T-cell (primary cell): ENCODE data around the gene ENDOG. TPM values are rescaled to one million over a fixed set of nuclear protein-coding genes. Genes with fewer than 3 reads are reported as not detected.
A peak's percentile ranks its signal among the peaks of the same experiment; 100 is the strongest.
"Not testable (repeated sequence)": the region's sequence is repeated elsewhere in the genome, so short reads cannot be mapped to it uniquely, and the experiment has no call there.

Source experiments
- ATAC-seq, 4 experiments: fragments of 200-7000 bp in 3 of 4; fragments of 150-1000 bp in 1 of 4; cut with Tn5 transposase; replicated peaks in 1 of 4; 1 replicate in 3 of 4; 2 replicates in 1 of 4; pipeline ENCODE4 v1.10.0; 2021; ENCODE audit warnings: moderate library complexity in 3 of 4, mild to moderate bottlenecking in 2 of 4, moderate number of reproducible peaks in 1 of 4
- CTCF ChIA-PET, 2 donors: fragments of 300-600 bp; sonication (Branson Sonifier 250); formaldehyde crosslinking; loops; one replicate each; lab custom pipeline; 2022; ENCODE audit warnings: antibody characterized with exemption in 2 of 2; lab: Charles Lee
- POLR2A ChIA-PET, 2 donors: fragments of 300-600 bp; sonication (Branson Sonifier 250); formaldehyde crosslinking; loops; one replicate each; lab custom pipeline; 2022; ENCODE audit warnings: antibody characterized with exemption in 2 of 2; lab: Charles Lee
- DNase-seq, 35 experiments: peaks; one replicate each; pipeline versions ENCODE4 v3.0.0 to v3.0.0-alpha.2; 2013 to 2023
- H3K27ac ChIP-seq: one replicate; pipeline ENCODE4 v1.5.1; 2013; ENCODE audit warnings: low read length
- H3K27me3 ChIP-seq, 2 experiments: replicated peaks in 1 of 2; 1 replicate in 1 of 2; 2 replicates in 1 of 2; pipeline versions ENCODE4 v1.6.1 to v1.7.0; 2013; ENCODE audit warnings: low read length in 1 of 2, mixed read lengths in 1 of 2; ENCODE audit not compliant: control insufficient read depth in 2 of 2, insufficient read depth in 2 of 2; ENCODE audit errors: extremely low read depth in 1 of 2
- H3K36me3 ChIP-seq, 2 donors: 1 replicate in 1 of 2; 2 replicates in 1 of 2; pipeline versions ENCODE4 v1.6.1 to v1.7.0; 2013; ENCODE audit warnings: low read length in 1 of 2; ENCODE audit not compliant: control insufficient read depth in 2 of 2, insufficient read depth in 1 of 2; ENCODE audit errors: extremely low read depth in 1 of 2
- H3K4me1 ChIP-seq, 2 experiments: 1 replicate in 1 of 2; 2 replicates in 1 of 2; pipeline versions ENCODE4 v1.6.1 to v1.7.0; 2013; ENCODE audit warnings: low read length in 2 of 2, mixed read lengths in 1 of 2; ENCODE audit not compliant: insufficient read depth in 2 of 2, control insufficient read depth in 1 of 2; ENCODE audit errors: extremely low read depth in 1 of 2
- H3K4me3 ChIP-seq, 2 donors: 1 replicate in 1 of 2; 2 replicates in 1 of 2; pipeline versions ENCODE4 v1.5.1 to v1.7.0; 2013; ENCODE audit warnings: mild to moderate bottlenecking in 2 of 2, low read length in 1 of 2, moderate library complexity in 1 of 2; ENCODE audit not compliant: control insufficient read depth in 1 of 2; ENCODE audit errors: extremely low read depth in 1 of 2
- H3K9me3 ChIP-seq: 2 replicates; pipeline ENCODE4 v1.7.0; 2013
- H3K27ac Mint-ChIP-seq, 2 donors: one replicate each; pipeline ENCODE4 v1.8.0; 2020 to 2021; ENCODE audit warnings: mild to moderate bottlenecking in 2 of 2, mixed read lengths in 2 of 2
- H3K27me3 Mint-ChIP-seq, 2 donors: one replicate each; pipeline ENCODE4 v1.8.0; 2021 to 2022; ENCODE audit warnings: mixed read lengths in 2 of 2
- H3K36me3 Mint-ChIP-seq: one replicate; pipeline ENCODE4 v1.8.0; 2021; ENCODE audit warnings: mixed read lengths
- H3K4me1 Mint-ChIP-seq, 3 donors: one replicate each; pipeline ENCODE4 v1.8.0; 2020 to 2022; ENCODE audit warnings: mixed read lengths in 3 of 3, mild to moderate bottlenecking in 1 of 3
- H3K4me3 Mint-ChIP-seq, 3 donors: one replicate each; pipeline ENCODE4 v1.8.0; 2020 to 2022; ENCODE audit warnings: mild to moderate bottlenecking in 3 of 3, mixed read lengths in 3 of 3, moderate library complexity in 3 of 3
- H3K9me3 Mint-ChIP-seq, 3 donors: one replicate each; pipeline ENCODE4 v1.8.0; 2020 to 2022; ENCODE audit warnings: mixed read lengths in 3 of 3
- WGBS: methylation state at CpG from one replicate; pipeline ENCODE4 v1.1.5; 2013; ENCODE audit warnings: missing lambda C conversion rate; ENCODE audit not compliant: insufficient coverage; 5-methylcytosine and 5-hydroxymethylcytosine counted together
- total RNA-seq, 35 experiments: library from RNA in 6 of 35; stranded (reverse) in 6 of 35; fragments of 120-200 nt in 1 of 35; gene quantifications; one replicate each; pipeline versions ENCODE4 v1.2.1 to v1.2.4 and lab custom pipeline; 2013 to 2026

Gene ENDOG
- total RNA-seq, 5 donors from 2014 or later (not counting 1 experiment from before 2014, with no cell fraction given), result 11.3 to 31.1 (median 25.1) TPM

DNA sequence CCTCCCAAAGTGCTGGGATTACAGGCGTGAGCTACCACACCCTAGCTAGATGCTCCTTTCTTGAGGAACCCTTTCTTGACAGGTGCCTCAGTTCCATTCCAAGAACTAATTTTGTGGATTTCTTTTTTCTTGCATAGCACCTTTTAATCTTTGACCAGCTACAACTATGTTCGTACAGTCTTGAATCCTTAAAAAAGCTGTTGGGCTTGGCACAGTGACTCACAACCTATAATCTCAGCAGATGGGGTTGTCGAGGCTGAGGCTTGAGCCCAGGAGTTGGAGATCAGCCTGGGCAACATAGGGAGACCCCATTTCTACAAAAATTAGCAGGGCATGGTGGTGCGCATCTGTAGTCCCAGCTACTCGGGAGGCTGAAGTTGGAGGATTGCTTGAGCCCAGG lies 45.3 kb upstream of the ENDOG start:
- Mint-ChIP-seq H3K27ac (peak overlapping the region in 1 of 2 donors; percentile 11), H3K9me3 (no peaks in the 10 kb centered on the region), H3K27me3 (no peaks in the 10 kb centered on the region), H3K36me3 (no peaks in the 10 kb centered on the region), H3K4me1 (peaks cover 27 to 32% (median 29%) of the 10 kb centered on the region in 3 donors), H3K4me3 (peak overlapping the region; percentile 77 to 97 (median 79))
- WGBS, result 100% methylated on average over 1 of the region's 5 CpGs
- Histone ChIP-seq H3K36me3 (peaks cover 0 to 1% of the 10 kb centered on the region in 2 donors), H3K4me3 (no peak overlapping the region), H3K27me3 (no peaks in the 10 kb centered on the region), H3K4me1 (peaks cover 0 to 29% of the 10 kb centered on the region in 2 experiments), H3K27ac (no peak overlapping the region), H3K9me3 (no peaks in the 10 kb centered on the region)
- POLR2A ChIA-PET, result interaction anchor here (0.6 to 0.8 kb wide), 3 partner anchors 9 to 26 kb away, joined by 4 to 6 read pairs (median 5); no protein-coding TSS in a partner anchor
- CTCF ChIA-PET, result interaction anchor here in 1 of 2 donors (0.5 kb wide), 1 partner anchor 13 kb away, joined by 9 read pairs; no protein-coding TSS in a partner anchor
- ATAC-seq, result no peak
- no peak for DNase-seq

DNA sequence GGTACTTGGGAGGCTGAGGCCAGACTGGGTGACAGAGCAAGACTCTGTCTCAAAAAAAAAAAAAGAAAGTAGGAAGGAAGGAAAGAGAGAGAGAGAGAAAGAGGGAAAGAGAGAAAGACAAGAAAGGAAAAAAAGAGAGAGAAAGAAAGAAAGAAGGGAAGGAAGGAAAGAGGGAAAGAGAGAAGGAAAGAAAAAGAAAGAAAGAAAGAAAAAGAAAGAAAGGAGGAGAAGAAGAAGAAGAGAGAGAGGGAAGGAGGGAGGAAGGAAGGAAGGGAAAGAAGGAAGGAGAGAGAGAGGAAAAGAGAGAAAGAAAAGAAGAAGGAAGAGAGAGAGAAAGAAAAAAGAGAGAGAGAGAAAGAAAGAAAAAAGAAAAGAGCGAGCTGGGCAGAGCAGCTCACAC lies 43.5 kb upstream of the ENDOG start:
- Histone ChIP-seq H3K27ac (no peak overlapping the region), H3K4me1 (peaks cover 0 to 22% of the 10 kb centered on the region in 2 experiments), H3K9me3 (no peaks in the 10 kb centered on the region), H3K27me3 (no peaks in the 10 kb centered on the region), H3K36me3 (no peaks in the 10 kb centered on the region), H3K4me3 (no peak overlapping the region)
- Mint-ChIP-seq H3K4me1 (peaks cover 15 to 17% (median 15%) of the 10 kb centered on the region in 3 donors), H3K9me3 (no peaks in the 10 kb centered on the region), H3K27me3 (no peaks in the 10 kb centered on the region), H3K4me3 (no peak overlapping the region), H3K36me3 (no peaks in the 10 kb centered on the region), H3K27ac (no peak overlapping the region)
- ATAC-seq, result no peak
- no peak for DNase-seq
- POLR2A ChIA-PET, result no interaction called here
- no CpG with 5 or more reads among the region's 1 CpG for WGBS
- CTCF ChIA-PET, result interaction anchor here in 1 of 2 donors (0.7 kb wide), 1 partner anchor 52 kb away, joined by 3 read pairs; no protein-coding TSS in a partner anchor

DNA sequence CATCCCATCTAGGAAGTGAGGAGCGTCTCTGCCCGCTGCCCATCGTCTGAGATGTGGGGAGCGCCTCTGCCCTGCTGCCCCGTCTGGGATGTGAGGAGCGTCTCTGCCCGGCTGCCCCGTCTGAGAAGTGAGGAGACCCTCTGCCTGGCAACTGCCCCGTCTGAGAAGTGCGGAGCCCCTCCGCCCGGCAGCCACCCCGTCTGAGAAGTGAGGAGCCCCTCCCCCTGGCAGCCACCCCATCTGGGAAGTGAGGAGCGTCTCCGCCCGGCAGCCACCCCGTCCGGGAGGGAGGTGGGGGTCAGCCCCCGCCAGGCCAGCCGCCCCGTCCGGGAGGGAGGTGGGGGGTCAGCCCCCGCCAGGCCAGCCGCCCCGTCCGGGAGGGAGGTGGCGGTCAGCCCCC lies 38.2 kb upstream of the ENDOG start:
- H3K4me3 Mint-ChIP-seq, H3K27ac ChIP-seq, ATAC-seq, POLR2A ChIA-PET, H3K36me3 Mint-ChIP-seq, H3K27ac Mint-ChIP-seq, H3K4me1 Mint-ChIP-seq, DNase-seq, H3K36me3 ChIP-seq, CTCF ChIA-PET, H3K9me3 Mint-ChIP-seq, H3K9me3 ChIP-seq, H3K27me3 Mint-ChIP-seq, H3K27me3 ChIP-seq, H3K4me3 ChIP-seq, H3K4me1 ChIP-seq: not testable (repeated sequence)
- 96% methylated on average over 4 of the region's 27 CpGs for WGBS

DNA sequence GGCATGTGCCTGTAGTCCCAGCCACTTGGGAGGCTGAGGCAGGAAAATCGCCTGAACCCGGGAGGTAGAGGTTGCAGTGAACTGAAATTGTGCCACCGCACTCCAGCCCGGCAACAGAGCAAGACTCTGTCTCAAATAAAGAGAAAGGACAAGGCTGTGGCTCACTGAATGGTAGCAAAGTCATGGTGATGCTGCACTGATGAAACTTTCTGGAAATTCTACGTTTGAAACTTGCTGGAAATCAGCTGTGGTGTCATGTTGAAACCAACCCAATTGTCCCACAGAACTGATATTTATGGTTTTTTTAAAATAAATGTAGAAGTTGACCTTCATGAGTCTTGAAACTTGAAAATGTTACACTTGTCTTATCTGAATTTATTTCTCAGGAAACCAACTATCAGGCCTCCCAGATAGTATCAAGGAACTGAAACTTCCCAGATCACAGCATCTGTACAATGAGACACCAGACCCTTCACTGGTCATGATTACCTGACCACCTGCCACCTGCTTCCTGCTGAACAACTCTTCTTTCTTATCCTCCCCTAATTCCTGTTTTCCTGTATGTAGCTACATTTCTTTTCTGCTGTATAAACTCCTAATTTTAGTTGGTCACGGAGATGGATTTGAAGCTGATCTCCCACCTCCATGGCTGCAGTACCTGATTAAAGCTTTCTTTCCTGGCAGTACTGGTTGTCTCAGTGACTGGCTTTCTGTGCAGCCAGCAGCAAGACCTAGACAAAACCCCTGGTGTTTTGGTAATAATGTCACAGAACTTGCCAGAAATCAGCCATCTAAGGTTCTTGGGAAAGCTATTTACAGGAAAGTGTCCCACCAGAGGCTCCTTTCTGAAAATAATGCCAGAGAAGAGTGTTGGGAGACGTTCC lies 36.9 kb upstream of the ENDOG start:
- ATAC-seq (no peak), DNase-seq (no peak)
- Mint-ChIP-seq H3K36me3 (peaks cover 3% of the 10 kb centered on the region), H3K4me3 (no peak overlapping the region), H3K4me1 (peaks cover 0 to under 1% (median 0%) of the 10 kb centered on the region in 3 donors), H3K27ac (no peak overlapping the region), H3K27me3 (no peaks in the 10 kb centered on the region), H3K9me3 (peaks cover 0 to 4% (median 2%) of the 10 kb centered on the region in 3 donors)
- Histone ChIP-seq H3K36me3 (no peaks in the 10 kb centered on the region), H3K4me3 (no peak overlapping the region), H3K9me3 (no peaks in the 10 kb centered on the region), H3K27ac (no peak overlapping the region), H3K4me1 (peaks cover 0 to 5% of the 10 kb centered on the region in 2 experiments), H3K27me3 (no peaks in the 10 kb centered on the region)
- ChIA-PET POLR2A (no interaction called here), CTCF (interaction anchor here in 1 of 2 donors (1.1 kb wide), 1 partner anchor 36 kb away, joined by 3 read pairs; no protein-coding TSS in a partner anchor)
- 90% methylated on average over 5 of the region's 7 CpGs for WGBS

DNA sequence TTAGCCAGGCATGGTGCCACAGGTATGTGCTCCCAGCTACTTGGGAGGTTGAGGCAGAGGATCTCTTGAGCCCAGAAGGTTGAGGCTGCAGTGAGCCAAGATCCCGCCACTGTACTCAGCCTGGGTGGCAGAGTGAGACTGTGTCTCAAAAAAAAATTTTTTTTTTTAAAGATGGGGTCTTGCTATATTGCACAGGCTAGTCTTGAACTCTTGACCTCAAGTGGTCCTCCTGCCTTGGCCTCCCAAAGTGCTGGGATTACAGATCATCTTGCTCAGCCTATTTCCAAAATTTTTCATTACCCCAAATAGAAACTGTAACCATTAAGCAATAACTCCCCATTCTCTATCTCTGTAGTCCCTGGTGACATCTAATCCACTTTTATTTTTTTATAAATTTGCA lies 35.6 kb upstream of the ENDOG start:
- H3K36me3 Mint-ChIP-seq, result peaks cover 3% of the 10 kb centered on the region
- Histone ChIP-seq H3K4me3 (no peak overlapping the region), H3K4me1 (peaks cover 3 to 14% of the 10 kb centered on the region in 2 experiments), H3K27me3 (no peaks in the 10 kb centered on the region), H3K9me3 (no peaks in the 10 kb centered on the region), H3K27ac (no peak overlapping the region), H3K36me3 (no peaks in the 10 kb centered on the region)
- H3K4me1 Mint-ChIP-seq, result peaks cover 0 to 10% (median 5%) of the 10 kb centered on the region in 3 donors
- DNase-seq, result no peak
- H3K4me3 Mint-ChIP-seq, result no peak overlapping the region
- ChIA-PET CTCF (no interaction called here), POLR2A (interaction anchor here in 1 of 2 donors (0.5 to 1.0 kb wide), 2 partner anchors 10 to 1131 kb away, joined by 4 to 8 read pairs; no protein-coding TSS in a partner anchor)
- no peak overlapping the region for H3K27ac Mint-ChIP-seq
- no CpG with 5 or more reads among the region's 1 CpG for WGBS
- ATAC-seq, result no peak
- H3K27me3 Mint-ChIP-seq, result no peaks in the 10 kb centered on the region
- peaks cover 0 to 4% (median 2%) of the 10 kb centered on the region in 3 donors for H3K9me3 Mint-ChIP-seq

DNA sequence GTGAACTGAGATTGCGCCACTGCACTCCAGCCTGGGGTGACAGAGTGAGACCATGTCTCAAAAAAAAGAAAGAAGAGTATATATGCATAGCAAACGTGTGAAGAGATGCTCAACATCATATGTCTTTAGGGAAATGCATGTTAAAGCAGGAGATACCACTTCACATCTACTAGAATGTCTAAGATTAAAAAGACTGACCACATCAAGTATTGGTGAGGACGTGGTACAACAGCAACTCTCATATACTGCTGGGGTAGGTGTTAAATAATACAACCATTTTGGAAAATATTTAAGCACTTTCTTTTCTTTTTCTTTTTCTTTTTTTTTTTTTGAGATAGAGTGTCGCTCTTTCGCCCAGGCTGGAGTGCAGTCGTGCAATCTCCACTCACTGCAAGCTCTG lies 32.9 kb upstream of the ENDOG start:
- H3K4me1 Mint-ChIP-seq, result peaks cover 16 to 28% (median 21%) of the 10 kb centered on the region in 3 donors
- POLR2A ChIA-PET, result interaction anchor here in 1 of 2 donors (0.6 to 0.7 kb wide), 3 partner anchors 61 to 132 kb away, joined by 3 to 6 read pairs (median 4); no protein-coding TSS in a partner anchor
- no peaks in the 10 kb centered on the region for H3K9me3 ChIP-seq
- ATAC-seq (no peak), DNase-seq (no peak)
- peak overlapping the region; percentile 4 to 34 (median 9) for H3K4me3 Mint-ChIP-seq
- no peaks in the 10 kb centered on the region for H3K27me3 ChIP-seq
- H3K36me3 Mint-ChIP-seq, result peaks cover 6% of the 10 kb centered on the region
- no CpG with 5 or more reads among the region's 6 CpGs for WGBS
- no peaks in the 10 kb centered on the region for H3K27me3 Mint-ChIP-seq
- peaks cover 0 to 4% (median 2%) of the 10 kb centered on the region in 3 donors for H3K9me3 Mint-ChIP-seq
- no peak overlapping the region for H3K27ac ChIP-seq
- CTCF ChIA-PET, result interaction anchor here in 1 of 2 donors (0.6 kb wide), 2 partner anchors 13 to 78 kb away, joined by 4 to 9 read pairs; no protein-coding TSS in a partner anchor
- peak overlapping the region in 1 of 2 donors; percentile 46 for H3K27ac Mint-ChIP-seq
- H3K4me1 ChIP-seq, result peaks cover 10 to 24% of the 10 kb centered on the region in 2 experiments
- H3K4me3 ChIP-seq, result no peak overlapping the region
- H3K36me3 ChIP-seq, result peaks cover under 1 to 8% of the 10 kb centered on the region in 2 donors
